Measurements from ENCODE around the gene FTCD. TPM values are rescaled to one million over a fixed set of nuclear protein-coding genes. Genes with fewer than 3 reads are reported as not detected.
"Not testable (repeated sequence)": the region's sequence is repeated elsewhere in the genome, so short reads cannot be mapped to it uniquely, and the experiment has no call there.

Gene FTCD
- total RNA-seq, 2 experiments from 2014 or later = 0.43 TPM; not detected in 1

- DNase-seq = no peak
- Mint-ChIP-seq H3K27ac (no peak overlapping the region), H3K4me3 (no peak overlapping the region), H3K27me3 (no peaks in the 10 kb centered on the region), H3K4me1 (peaks cover 6% of the 10 kb centered on the region), H3K9me3 (no peaks in the 10 kb centered on the region), H3K36me3 (peaks cover 6% of the 10 kb centered on the region)
Measured at GRCh38 chr21:46190491-46191131, 35.2 kb upstream of the FTCD start.

DNA sequence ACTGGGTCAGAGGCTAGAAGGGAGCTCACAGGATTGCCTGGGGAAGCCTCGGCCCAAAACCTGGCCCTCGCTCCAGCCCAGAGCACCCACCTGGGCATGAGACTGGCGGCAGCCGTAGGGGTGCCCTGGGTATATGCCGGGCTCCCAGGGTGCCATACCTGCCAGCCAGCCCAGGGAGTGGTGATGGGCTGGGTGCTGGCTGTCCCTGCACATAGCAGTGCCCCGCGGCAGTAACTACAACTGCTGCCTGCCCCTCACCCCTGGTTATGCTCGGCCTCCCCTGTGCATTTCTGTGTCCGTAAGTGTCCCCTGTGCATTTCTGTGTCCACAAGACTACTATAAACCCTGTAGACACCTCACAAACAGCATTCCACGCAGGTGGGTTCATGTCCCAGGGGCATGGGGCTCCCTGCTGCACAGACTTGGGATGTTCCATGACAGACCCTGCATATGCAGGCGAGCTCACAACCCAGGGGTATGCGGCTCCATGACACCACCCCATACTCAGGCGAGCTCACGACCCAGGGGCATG is 34.6 kb upstream of the FTCD start:
- no peaks in the 10 kb centered on the region for H3K27me3 Mint-ChIP-seq
- H3K36me3 Mint-ChIP-seq = peaks cover 6% of the 10 kb centered on the region
- no peaks in the 10 kb centered on the region for H3K9me3 Mint-ChIP-seq
- no peak overlapping the region for H3K4me3 Mint-ChIP-seq
- H3K27ac Mint-ChIP-seq = no peak overlapping the region
- peaks cover 9% of the 10 kb centered on the region for H3K4me1 Mint-ChIP-seq
- no peak for DNase-seq

DNA sequence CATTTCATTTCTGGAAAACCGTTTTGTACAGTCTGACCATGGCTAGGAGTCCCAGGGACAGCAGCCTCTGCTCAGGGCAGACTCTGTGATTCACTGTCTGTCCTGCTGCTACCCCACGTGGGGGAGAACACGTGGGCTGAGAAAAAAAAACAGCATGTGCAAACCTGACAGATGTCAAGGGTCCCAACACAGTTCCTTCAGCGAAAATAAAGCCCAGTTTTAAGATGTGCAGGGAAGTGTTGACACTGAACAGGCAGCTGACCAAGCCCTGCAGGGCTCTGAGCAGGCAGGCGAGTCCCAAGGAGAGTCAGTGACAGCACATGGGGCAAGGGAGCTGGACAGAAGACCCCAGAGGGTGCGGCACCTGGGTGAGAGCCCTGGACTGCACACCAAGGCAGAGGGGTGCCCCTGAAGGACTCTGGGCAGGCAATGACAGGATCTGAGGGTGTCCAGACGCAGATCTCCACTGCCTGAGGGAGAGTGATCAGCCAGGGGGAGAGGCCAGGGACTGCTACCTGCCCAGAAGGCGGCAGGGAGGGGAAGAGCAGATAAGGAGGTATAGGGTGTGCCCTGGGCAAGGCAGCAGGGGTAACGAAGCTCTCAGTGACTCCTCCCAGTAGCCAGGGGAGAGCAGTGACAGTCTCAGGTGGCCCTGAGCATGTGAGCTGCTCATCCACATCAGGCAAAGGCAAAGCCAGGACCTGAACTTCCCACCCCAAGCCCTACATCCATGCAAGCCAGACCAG is 34.0 kb upstream of the FTCD start:
- no peak for DNase-seq
- Mint-ChIP-seq H3K9me3 (no peaks in the 10 kb centered on the region), H3K27ac (no peak overlapping the region), H3K36me3 (peaks cover 6% of the 10 kb centered on the region), H3K4me3 (no peak overlapping the region), H3K4me1 (peaks cover 9% of the 10 kb centered on the region), H3K27me3 (no peaks in the 10 kb centered on the region)

GRCh38 chr21:46188226-46189212 is 33.1 kb upstream of the FTCD start:
- no peak for DNase-seq
- peaks cover 3% of the 10 kb centered on the region for H3K36me3 Mint-ChIP-seq
- H3K27me3 Mint-ChIP-seq = no peaks in the 10 kb centered on the region
- H3K27ac Mint-ChIP-seq = no peak overlapping the region
- H3K4me3 Mint-ChIP-seq = no peak overlapping the region
- H3K4me1 Mint-ChIP-seq = peaks cover 12% of the 10 kb centered on the region
- H3K9me3 Mint-ChIP-seq = no peaks in the 10 kb centered on the region

GRCh38 chr21:46187814-46188213 is 32.4 kb upstream of the FTCD start:
- no peak overlapping the region for H3K4me3 Mint-ChIP-seq
- no peak for DNase-seq
- no peaks in the 10 kb centered on the region for H3K36me3 Mint-ChIP-seq
- H3K9me3 Mint-ChIP-seq = no peaks in the 10 kb centered on the region
- no peak overlapping the region for H3K27ac Mint-ChIP-seq
- peaks cover 3% of the 10 kb centered on the region for H3K27me3 Mint-ChIP-seq
- H3K4me1 Mint-ChIP-seq = peaks cover 12% of the 10 kb centered on the region

DNA sequence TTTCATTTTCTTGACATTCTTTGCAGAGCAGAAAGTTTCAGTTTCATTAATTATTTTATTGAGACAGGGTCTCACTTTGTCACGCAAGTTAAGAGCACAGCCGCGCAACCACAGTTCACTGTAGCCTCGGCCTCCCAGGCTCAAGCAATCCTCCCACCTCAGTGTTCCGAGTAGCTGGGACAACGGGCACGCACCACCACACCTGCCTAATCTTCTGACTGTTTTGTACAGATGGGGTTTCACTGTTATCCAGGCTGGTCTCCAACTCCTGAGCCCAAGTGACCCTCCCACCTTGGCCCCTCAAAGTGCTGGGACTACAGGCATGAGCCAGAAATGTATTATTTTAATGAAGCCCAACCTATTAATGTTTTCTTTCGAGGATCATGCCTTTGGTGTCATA is 31.9 kb upstream of the FTCD start:
- peaks cover 3% of the 10 kb centered on the region for H3K27me3 Mint-ChIP-seq
- H3K9me3 Mint-ChIP-seq = no peaks in the 10 kb centered on the region
- no peak overlapping the region for H3K4me3 Mint-ChIP-seq
- no peaks in the 10 kb centered on the region for H3K36me3 Mint-ChIP-seq
- peaks cover 12% of the 10 kb centered on the region for H3K4me1 Mint-ChIP-seq
- DNase-seq = no peak
- H3K27ac Mint-ChIP-seq = no peak overlapping the region

DNA sequence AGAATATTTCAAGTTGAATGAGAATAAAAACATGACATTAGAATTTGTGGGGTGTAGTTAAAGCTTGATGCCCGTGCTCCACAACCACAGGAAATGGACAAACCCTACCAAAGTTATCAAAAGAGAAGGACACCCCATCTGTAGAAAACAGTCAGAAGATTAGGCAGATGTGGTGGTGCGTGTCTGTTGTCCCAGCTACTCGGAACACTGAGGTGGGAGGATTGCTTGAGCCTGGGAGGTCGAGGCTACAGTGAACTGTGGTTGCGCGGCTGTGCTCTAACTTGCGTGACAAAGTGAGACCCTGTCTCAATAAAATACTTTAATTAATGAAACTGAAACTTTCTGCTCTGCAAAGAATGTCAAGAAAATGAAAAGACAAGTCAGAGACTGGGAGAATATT is 30.3 kb upstream of the FTCD start:
- Mint-ChIP-seq H3K36me3 (no peaks in the 10 kb centered on the region), H3K9me3 (no peaks in the 10 kb centered on the region), H3K27ac (no peak overlapping the region), H3K4me3 (peak overlapping the region; percentile 4), H3K27me3 (peaks cover 3% of the 10 kb centered on the region), H3K4me1 (peaks cover 12% of the 10 kb centered on the region)
- DNase-seq = no peak

GRCh38 chr21:46184625-46185555 is 29.5 kb upstream of the FTCD start:
- H3K9me3 Mint-ChIP-seq = no peaks in the 10 kb centered on the region
- H3K4me1 Mint-ChIP-seq = peaks cover 12% of the 10 kb centered on the region
- H3K27ac Mint-ChIP-seq = peak overlapping the region; percentile 76
- no peaks in the 10 kb centered on the region for H3K36me3 Mint-ChIP-seq
- peak overlapping the region; percentile 75 for H3K4me3 Mint-ChIP-seq
- DNase-seq = peak; percentile 81
- peaks cover 3% of the 10 kb centered on the region for H3K27me3 Mint-ChIP-seq

GRCh38 chr21:46183910-46184624 is 28.7 kb upstream of the FTCD start, which contains the start of gene SPATC1L:
SPATC1L (minus strand) TSS chr21:46184459; CDS start chr21:46182816, 1,643 bp downstream.
- Mint-ChIP-seq H3K9me3 (no peaks in the 10 kb centered on the region), H3K27ac (peak within 1 kb of the TSS; percentile 76), H3K4me3 (peak within 1 kb of the TSS; percentile 77), H3K36me3 (no peaks in the 10 kb centered on the region), H3K4me1 (peaks cover 12% of the 10 kb centered on the region), H3K27me3 (peaks cover 3% of the 10 kb centered on the region)
- DNase-seq = no peak

- Mint-ChIP-seq H3K4me3 (peak overlapping the region; percentile 66), H3K4me1 (peaks cover 12% of the 10 kb centered on the region)
- H3K27me3 Mint-ChIP-seq, DNase-seq, H3K36me3 Mint-ChIP-seq, H3K27ac Mint-ChIP-seq, H3K9me3 Mint-ChIP-seq: not testable (repeated sequence)
Measured at GRCh38 chr21:46183337-46183909, 28.0 kb upstream of the FTCD start.

DNA sequence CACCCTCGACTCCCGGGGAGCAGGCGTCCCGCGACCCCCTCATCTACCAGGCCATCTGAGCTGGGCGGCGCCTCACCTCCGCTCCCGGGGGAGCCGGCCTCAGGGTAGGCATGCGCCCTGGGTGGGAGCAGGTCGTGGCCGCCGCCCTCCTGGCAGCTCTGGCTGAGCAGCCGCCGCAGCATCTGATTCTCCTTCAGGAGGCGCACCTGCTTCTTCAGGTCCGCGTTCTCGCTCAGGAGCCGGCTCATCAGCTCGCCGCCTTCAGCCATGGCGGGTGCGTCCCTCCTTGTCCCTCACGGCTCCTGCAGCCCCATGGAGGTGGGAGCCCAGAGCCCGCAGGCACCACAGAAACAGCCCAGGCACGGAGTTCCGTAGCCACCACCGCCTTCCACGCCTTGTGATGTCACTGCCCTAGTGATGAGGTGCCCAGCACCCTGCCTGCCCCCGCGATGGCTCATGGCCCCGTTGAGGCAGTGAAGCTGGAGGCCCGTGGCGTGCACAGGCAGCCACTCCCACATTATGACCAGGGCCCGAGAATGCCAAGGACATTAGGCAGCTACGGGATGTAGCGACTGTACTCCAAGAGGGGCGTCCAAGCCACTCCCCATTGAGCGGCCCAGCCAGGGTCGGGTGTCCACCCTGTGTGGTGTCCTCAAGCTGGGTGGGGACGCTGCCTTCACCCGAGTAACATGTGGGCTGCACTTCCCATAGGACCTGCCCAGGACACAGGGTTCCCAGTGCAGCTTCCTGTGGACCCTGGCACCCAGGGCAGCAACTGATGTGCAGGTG is 27.4 kb upstream of the FTCD start:
- Mint-ChIP-seq H3K9me3 (peaks cover under 1% of the 10 kb centered on the region), H3K27me3 (peaks cover 3% of the 10 kb centered on the region), H3K4me3 (peak overlapping the region; percentile 66), H3K4me1 (peaks cover 10% of the 10 kb centered on the region), H3K27ac (no peak overlapping the region), H3K36me3 (no peaks in the 10 kb centered on the region)
- no peak for DNase-seq

DNA sequence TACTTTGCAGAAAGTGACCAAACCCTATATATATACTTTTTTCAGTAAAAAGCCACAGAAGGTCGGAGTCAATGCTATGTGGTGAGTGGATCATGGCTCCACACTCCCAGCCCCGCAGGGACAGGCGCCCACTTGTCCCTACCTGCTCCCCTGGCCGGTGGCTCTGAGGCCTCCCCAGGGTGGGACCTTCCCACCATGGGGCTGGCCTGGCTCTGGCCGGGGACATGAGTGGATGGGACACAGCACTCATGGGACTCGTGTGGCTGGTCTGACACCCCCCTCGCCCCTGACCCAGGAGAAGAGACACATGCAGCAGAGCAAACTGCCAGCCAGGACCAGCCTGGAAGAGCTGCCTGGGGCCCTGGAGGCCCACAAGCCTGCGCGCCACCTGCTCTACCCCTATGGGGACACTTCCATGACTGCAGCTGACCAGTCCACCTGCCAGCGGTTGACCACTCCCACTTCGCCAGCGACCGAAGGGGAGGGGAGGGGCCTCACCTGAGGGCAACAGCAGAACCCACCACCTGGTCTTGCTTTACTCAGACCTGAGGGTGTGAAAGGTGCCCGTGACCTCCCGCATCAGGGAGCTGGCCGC is 26.7 kb upstream of the FTCD start:
- Mint-ChIP-seq H3K27me3 (peaks cover 3% of the 10 kb centered on the region), H3K4me3 (no peak overlapping the region), H3K9me3 (peaks cover 1% of the 10 kb centered on the region), H3K27ac (no peak overlapping the region), H3K4me1 (peaks cover 10% of the 10 kb centered on the region), H3K36me3 (no peaks in the 10 kb centered on the region)
- no peak for DNase-seq
